GM18519 (cell line): ENCODE data around the gene FUT7.

Experiments
- ATAC-seq: cut with Tn5 transposase; IDR thresholded peaks from one replicate; pipeline ENCODE4 v1.9.1; 2021; ENCODE audit warnings: mild to moderate bottlenecking, moderate library complexity; ENCODE audit not compliant: unreplicated experiment, low FRiP score

The FUT7 gene

DNA sequence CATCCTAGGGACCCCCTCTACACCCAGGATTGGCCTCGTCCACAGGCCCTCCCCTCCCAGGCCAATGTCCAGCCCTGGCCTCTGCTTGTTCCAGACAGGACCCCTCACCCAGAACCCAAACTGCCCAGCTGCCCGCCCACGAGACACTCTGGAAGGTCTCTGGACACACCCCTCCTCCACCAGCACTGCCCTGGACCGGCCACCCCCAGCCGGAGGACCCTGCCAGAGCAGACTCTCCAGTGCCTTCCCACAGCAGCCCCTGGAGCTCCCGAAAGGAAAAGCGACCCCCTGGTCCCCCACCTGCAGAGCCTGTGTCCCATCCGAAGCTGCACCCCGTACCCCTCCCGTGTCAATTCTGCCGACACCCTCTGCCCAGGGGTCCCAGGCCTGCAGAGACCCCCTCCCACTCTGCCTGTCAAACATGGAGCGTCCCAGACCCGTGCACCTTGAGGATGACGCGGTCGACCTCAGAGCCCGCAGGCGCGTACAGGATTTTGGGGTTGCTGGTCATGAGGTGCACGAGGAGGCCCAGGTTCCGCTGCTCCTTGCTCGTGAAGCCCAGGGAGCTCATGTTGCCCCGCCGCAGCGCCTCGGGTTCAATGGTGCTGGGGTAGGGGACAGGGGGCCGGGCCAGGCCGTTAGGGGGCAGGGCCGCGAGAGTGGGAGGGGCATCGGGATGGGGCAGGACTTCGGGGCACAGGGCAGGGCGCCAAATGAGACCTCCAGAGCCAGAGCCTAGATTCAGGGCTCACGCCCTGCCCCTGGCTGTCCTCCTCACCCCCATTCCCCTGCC is 11.8 kb downstream of the FUT7 start:
- ATAC-seq: no peak

DNA sequence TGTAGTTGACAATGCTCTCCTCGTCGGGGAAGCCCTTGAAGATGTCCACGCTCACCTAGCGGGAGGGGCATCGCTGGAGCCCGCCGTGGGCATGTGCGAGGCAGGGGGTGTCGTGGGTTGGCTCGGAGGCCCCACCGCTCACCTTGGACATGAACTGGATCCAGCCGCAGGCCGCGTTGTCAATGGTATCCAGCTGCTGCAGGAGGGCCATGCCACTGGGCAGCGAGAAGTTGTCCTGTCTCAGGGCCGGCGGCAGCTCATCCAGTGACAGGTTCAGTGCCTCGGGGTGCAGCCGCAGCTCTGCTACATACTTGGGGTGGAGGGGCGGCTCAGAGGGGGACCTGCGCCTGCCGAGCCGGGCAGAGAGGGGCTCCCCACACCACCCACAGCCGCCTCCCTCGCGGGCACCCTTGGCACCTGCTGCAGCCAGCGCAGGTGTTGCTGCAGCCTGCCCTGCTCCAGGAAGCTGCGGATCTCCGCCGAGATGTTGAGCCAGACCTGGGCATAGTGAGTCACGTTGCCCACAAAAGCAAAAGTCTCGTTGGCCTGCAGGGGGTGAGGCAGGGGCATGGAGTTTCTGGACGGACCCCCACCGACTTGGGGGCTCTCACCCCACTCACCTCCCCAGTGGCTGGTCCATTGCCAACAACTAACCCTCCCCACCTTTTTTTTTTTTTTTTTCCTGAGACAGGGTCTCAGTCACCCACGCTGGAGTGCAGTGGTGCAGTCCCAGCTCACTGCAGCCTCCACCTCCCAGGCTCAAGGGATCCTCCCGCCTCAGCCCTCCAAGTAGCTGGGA is 12.9 kb downstream of the FUT7 start:
- no peak for ATAC-seq

DNA sequence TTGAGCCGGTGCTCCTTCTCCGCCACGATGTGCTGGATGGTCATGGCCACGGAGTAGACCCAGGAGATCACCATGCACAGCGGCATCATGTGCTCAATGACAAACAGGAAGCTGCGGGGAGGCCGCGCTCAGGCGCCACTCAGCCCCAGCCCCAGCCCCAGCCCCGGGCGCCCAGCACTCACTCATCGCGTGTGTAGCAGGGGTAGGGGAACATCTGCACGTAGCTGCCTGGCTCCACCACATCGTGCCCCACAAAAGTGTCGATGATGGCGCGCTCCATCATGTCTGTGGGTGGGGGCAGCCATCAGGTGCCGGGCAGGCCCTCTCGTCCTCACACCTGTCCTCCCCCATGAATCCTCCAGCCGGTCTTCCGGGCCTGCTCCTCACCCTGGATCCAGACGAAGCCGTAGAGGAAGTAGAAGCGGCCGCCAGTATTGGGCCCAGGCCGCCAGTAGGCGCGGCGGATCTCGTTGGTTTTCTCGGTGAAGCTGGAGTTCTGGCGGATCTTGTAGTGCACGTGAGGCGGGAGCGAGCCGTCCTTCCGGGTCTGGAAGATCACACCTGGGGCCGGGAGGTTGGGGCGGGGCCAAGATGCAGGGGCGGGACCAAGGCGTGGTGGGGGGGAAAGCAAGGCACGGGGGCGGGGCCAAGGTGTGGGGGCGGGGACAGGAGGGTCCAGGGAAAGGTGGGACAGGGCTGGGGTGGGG is 13.9 kb downstream of the FUT7 start:
- no peak for ATAC-seq

- ATAC-seq: no peak
These were observed 14.8 kb downstream of the FUT7 start for GRCh38 chr9:137017071-137017470.

DNA sequence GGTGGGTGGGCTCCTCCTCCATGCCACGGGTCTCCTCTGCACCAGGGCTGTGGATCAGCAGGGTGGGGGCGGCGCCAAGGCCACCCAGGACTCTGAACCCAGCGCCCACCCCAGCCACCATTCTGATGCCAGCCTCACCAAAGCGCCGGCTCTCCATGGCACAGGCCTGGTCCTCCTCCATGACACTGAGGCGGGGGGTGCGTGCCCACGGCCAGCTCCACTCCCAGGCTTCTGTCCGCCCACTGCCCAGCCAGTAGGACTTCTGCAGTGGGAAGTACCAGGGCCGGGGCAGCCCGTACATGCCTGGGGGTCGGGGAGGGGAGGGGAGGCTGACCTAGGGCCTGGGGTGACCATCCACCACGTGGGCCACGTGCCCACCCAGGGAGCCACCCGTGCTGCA is 15.5 kb downstream of the FUT7 start:
- ATAC-seq: no peak

- no peak for ATAC-seq
These were observed 15.9 kb downstream of the FUT7 start for GRCh38 chr9:137015976-137016375.

DNA sequence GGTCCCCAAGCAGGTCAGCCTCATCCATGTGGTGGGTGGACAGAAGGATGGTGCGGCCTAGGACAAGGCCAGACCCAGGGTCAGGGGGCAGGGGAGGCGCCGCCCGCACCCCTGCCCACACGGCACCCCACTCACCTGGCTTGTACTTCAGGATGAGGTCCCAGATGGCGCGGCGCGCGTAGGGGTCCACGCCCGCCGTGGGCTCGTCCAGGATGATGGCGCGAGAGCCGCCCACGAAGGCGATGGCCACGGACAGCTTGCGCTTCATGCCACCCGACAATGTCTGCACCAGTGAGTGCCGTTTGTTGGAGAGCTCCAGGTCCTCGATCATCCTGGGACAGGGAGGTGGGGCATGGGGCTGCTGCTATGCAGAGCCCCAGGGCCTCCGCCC is 16.4 kb downstream of the FUT7 start:
- no peak for ATAC-seq

DNA sequence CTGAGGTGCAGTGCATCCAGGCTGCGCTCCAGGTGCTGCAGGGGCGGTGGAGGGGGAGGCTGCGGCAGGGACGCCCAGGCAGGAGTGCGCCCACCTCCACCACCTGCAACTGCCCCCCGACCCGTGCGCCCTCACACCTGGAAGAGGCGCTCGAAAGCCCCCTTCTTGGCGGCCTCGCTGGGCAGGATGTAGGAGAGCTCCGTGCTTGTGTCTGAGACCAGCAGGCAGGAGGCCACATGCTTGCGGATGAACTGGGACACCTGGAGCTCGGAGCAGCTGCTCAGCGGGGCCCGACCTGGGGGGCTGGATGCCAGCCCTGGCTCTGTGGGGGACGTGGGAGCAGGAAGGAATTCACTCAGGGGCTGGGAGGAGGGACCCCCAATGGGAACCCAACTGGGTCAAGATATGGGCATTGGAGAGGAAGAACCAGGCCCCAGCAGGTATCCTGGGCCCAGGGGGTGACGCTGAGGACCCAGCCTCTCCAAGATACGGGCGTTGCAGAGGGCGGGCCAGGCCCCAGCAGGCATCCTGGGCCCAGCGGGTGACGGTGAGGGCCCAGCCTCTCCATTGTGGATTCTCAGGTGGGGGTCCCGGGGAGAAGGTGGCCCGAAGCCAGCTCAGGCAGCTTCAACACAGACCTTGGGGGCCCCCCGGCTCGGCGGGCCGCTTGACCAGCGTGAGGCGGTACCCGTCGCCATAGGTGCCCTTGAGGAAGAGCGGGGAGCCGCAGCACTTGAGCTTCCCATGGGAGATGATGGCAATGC is 16.9 kb downstream of the FUT7 start:
- no peak for ATAC-seq

DNA sequence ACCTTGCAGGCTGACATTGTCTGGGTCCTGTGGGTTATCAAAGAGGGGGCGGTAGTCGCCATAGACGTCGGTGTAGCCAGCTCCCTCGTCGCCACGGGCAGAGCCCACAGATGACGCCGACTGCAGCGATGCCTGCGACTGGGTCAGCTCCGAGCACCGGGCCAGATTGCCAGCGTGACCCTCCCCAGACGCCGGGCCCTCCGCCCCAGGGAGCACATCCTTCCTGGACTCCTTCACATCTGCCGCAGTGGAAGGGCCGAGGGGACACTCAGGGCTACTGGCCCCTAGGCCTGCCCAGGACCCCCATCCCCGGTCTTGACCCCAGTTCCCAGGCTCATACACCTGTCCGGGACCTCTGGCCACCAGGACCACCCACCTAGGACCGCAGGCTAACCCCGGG is 17.7 kb downstream of the FUT7 start:
- no peak for ATAC-seq

- ATAC-seq: no peak
These were observed 18.3 kb downstream of the FUT7 start for GRCh38 chr9:137013571-137013940.

- ATAC-seq: no peak
These were observed 19.0 kb downstream of the FUT7 start for GRCh38 chr9:137012694-137013570.

GRCh38 chr9:137011907-137012675 is 19.8 kb downstream of the FUT7 start:
- no peak for ATAC-seq

GRCh38 chr9:137011156-137011555 is 20.7 kb downstream of the FUT7 start:
- ATAC-seq: no peak

- ATAC-seq: no peak
These were observed 21.8 kb downstream of the FUT7 start for GRCh38 chr9:137009938-137010732.

DNA sequence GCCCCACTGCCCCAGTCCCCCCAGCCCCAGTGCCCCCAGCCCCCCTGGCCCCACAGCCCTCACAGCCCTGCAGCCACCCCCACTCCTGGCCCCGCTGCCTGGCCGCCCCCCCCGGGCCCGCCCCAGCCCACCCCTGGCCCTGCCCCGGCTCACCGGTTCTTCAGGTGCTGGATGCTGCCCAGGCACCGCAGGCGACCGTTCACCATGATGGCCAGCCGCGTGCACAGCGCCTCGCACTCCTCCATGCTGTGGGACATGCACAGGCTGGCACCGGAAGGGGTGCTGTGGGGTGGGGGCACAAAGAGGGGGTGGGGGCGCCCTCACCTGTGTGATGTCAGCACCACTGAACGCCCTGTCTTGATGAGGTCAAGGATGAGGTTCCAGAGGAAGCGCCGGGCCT is 22.7 kb downstream of the FUT7 start:
- no peak for ATAC-seq

DNA sequence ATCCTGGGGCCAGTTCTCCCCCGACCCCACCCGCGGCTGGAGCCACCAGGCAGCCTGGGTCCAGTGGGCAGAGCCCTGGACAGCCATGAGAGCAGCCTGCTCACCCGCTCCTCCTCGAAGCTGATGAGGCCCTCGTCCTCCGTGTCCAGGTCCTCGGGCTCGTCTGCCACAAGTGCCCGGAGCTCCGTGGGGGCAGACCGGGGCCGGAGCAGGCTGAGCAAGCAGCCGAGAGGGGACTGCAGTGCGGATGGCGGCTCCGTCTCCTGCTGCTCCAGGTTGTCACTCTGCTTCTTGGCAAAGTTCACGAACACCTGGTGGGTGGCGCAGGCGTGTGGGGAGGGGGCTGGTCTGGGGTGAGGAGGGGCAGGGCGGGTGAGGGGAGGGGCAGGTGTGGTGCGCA is 23.6 kb downstream of the FUT7 start:
- ATAC-seq: no peak

DNA sequence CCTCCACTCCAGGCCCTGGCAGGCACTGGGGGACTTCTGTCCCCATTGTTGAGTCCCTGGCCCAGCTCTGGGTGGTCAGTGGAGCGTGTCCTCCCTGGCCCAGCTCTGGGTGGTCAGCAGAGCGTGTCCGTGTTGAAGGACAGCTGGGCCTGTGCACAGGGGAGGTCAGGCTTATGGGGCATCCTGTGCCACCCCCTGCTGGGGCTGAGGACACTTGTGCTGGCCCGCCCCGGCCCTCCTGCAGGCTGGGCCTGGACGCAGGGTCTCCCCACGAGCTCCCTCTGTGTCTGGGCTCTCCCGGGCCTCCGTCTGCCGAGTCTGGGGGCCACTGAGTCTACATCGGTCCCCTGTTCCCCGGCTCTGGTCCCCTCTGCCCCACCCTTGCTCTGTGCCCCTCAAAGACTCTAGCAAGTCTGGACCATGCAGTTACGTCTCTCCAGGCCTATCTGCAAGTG is 24.0 kb downstream of the FUT7 start:
- ATAC-seq: no peak
